GM12892 (cell line): Measurements from ENCODE around the gene CCDC63.

Source experiments
- POLR2A ChIP-seq: IDR thresholded peaks from 2 replicates; pipeline ENCODE4 v1.6.1; 2011; ENCODE audit warnings: low read depth, low read length, control low read depth
- POLR2AphosphoS5 ChIP-seq: IDR thresholded peaks from 2 replicates; pipeline ENCODE4 v1.6.1; 2011; ENCODE audit warnings: low read depth, low read length, control low read depth
- TAF1 ChIP-seq: IDR thresholded peaks from 2 replicates; pipeline ENCODE4 v1.6.1; 2011; ENCODE audit warnings: low read depth, mild to moderate bottlenecking, control low read depth, low read length, borderline replicate concordance

GRCh38 chr12:110829308-110829707 is 17.5 kb upstream of the CCDC63 start:
- TF ChIP-seq TAF1 (no peak), POLR2AphosphoS5 (no peak), POLR2A (no peak)
